Osteoblast (primary cell): ENCODE results near the gene C16orf54. TPM values are rescaled to one million over a fixed set of nuclear protein-coding genes. Genes with fewer than 3 reads are reported as not detected.
"Not testable (repeated sequence)": the region's sequence is repeated elsewhere in the genome, so short reads cannot be mapped to it uniquely, and the experiment has no call there.

Experiments
- DNase-seq: peaks from one replicate; pipeline ENCODE4 v3.0.0; 2011; ENCODE audit warnings: low spot score, mixed read lengths; ENCODE audit not compliant: insufficient read length; ENCODE audit errors: missing footprints
- H2AFZ ChIP-seq: 2 replicates; pipeline ENCODE4 v1.6.0; 2011; ENCODE audit warnings: mild to moderate bottlenecking, low read length
- H3K27ac ChIP-seq: 2 replicates; pipeline ENCODE4 v1.5.1; 2011; ENCODE audit warnings: mild to moderate bottlenecking, low read depth, low read length, moderate library complexity
- H3K27me3 ChIP-seq: 2 replicates; pipeline ENCODE4 v1.6.0; 2012; ENCODE audit warnings: mild to moderate bottlenecking, control low read depth, inconsistent platforms, low read length, moderate library complexity; ENCODE audit not compliant: insufficient read depth
- H3K36me3 ChIP-seq: 2 replicates; pipeline ENCODE4 v1.5.1; 2011; ENCODE audit warnings: mild to moderate bottlenecking, low read length, control low read depth, moderate library complexity; ENCODE audit not compliant: insufficient read depth
- H3K4me1 ChIP-seq: 2 replicates; pipeline ENCODE4 v1.5.1; 2011; ENCODE audit warnings: mild to moderate bottlenecking, low read length, control low read depth, moderate library complexity; ENCODE audit not compliant: insufficient read depth
- H3K4me2 ChIP-seq: 2 replicates; pipeline ENCODE4 v1.6.0; 2011; ENCODE audit warnings: mild to moderate bottlenecking, low read length; ENCODE audit not compliant: insufficient read depth
- H3K4me3 ChIP-seq: fragments of 200-600 bp; sonication (generic); 3 replicates; pipeline ENCODE4 v1.5.1; 2012; ENCODE audit warnings: mild to moderate bottlenecking, low read length, inconsistent platforms; ENCODE audit not compliant: insufficient read depth
- H3K79me2 ChIP-seq: 2 replicates; pipeline ENCODE4 v1.6.0; 2012; ENCODE audit warnings: mild to moderate bottlenecking, low read length, control low read depth, inconsistent platforms; ENCODE audit not compliant: insufficient read depth
- H3K9me3 ChIP-seq: 2 replicates; pipeline ENCODE4 v1.5.1; 2011; ENCODE audit warnings: low read depth, low read length, control low read depth
- H4K20me1 ChIP-seq: 2 replicates; pipeline ENCODE4 v1.6.0; 2012; ENCODE audit warnings: mild to moderate bottlenecking, low read length, control low read depth; ENCODE audit not compliant: insufficient read depth
- total RNA-seq: library from RNA; depleted of rRNA; stranded (reverse); fragments of >200 nt; gene quantifications from 2 replicates; pipeline ENCODE4 v1.2.3, GENCODE V29; 2012
- TF ChIP-seq, protein P1 (sequence below): IDR thresholded peaks from 2 replicates; pipeline ENCODE4 v1.5.1; 2011; ENCODE audit warnings: mild to moderate bottlenecking, low read depth, low read length, moderate library complexity; ENCODE audit errors: extremely low read depth

C16orf54 gene
- total RNA-seq, 1 donor, result 0.72 TPM

GRCh38 chr16:29753516-29753915 is 7.7 kb upstream of the C16orf54 start:
- no peak for DNase-seq
- Histone ChIP-seq H2AFZ (no peak overlapping the region), H3K27ac (no peak overlapping the region), H3K79me2 (no peaks in the 10 kb centered on the region), H3K4me3 (no peak overlapping the region), H3K9me3 (no peaks in the 10 kb centered on the region), H3K36me3 (no peaks in the 10 kb centered on the region), H4K20me1 (no peaks in the 10 kb centered on the region), H3K4me2 (no peak overlapping the region), H3K4me1 (peaks cover 4% of the 10 kb centered on the region), H3K27me3 (no peaks in the 10 kb centered on the region)
- TF ChIP-seq, protein P1, sequence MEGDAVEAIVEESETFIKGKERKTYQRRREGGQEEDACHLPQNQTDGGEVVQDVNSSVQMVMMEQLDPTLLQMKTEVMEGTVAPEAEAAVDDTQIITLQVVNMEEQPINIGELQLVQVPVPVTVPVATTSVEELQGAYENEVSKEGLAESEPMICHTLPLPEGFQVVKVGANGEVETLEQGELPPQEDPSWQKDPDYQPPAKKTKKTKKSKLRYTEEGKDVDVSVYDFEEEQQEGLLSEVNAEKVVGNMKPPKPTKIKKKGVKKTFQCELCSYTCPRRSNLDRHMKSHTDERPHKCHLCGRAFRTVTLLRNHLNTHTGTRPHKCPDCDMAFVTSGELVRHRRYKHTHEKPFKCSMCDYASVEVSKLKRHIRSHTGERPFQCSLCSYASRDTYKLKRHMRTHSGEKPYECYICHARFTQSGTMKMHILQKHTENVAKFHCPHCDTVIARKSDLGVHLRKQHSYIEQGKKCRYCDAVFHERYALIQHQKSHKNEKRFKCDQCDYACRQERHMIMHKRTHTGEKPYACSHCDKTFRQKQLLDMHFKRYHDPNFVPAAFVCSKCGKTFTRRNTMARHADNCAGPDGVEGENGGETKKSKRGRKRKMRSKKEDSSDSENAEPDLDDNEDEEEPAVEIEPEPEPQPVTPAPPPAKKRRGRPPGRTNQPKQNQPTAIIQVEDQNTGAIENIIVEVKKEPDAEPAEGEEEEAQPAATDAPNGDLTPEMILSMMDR, result no peak

DNA sequence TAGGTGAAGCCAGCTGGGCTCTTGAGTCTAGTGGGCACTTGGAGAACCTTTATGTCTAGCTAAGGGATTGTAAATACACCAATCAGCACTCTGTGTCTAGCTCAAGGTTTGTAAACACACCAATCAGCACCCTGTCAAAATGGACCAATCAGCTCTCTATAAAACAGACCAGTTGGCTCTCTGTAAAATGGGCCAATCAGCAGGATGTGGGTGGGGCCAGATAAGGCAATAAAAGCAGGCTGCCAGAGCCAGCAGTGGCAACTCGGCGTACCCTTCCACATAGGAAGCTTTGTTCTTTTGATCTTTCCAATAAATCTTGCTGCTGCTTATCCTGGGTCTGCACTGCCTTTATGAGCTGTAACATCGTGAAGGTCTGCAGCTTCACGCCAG is 3.0 kb upstream of the C16orf54 start:
- not testable (repeated sequence) for H3K27ac ChIP-seq, H3K36me3 ChIP-seq, H3K27me3 ChIP-seq, H3K4me1 ChIP-seq, H3K4me2 ChIP-seq, DNase-seq, H2AFZ ChIP-seq, H3K79me2 ChIP-seq, H3K9me3 ChIP-seq, H3K4me3 ChIP-seq, H4K20me1 ChIP-seq

DNA sequence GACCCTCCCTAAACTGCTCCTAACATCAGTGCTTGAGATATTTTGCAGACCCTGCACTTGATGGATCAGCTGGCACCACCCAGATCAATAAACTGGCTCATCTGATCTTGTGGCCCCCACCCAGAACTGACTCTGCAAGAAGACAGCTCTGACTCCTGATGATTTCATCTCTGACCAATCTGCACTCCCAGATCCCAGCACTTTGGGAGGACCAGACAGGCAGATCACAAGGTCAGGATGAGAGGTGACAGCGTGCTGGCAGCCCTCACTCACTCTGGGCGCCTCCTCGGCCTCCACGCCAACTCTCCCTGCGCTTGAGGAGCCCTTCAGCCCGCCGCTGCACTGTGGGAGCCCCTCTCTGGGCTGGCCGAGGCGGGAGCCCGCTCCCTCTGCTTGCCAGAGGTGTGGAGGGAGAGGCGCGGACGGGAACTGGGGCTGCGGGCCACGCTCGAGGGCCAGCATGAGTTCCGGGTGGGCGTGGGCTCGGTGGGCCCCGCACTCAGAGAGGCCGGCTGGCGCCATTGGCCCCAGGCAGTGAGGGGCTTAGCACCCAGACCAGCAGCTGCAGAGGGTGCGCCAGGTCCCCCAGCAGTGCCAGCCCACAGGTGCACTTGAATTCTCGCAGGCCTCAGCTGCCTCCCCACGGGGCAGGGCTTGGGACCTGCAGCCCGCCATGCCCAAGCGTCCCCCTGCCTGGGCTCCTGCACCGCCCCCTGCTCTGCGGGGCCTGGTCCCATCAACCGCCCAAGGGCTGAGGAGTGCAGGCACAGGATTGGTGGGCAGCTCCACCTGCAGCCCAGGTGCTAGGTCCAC is 2.4 kb upstream of the C16orf54 start:
- no peak overlapping the region for H3K4me2 ChIP-seq
- DNase-seq, result no peak
- TF ChIP-seq, protein P1, result no peak
- H3K4me1 ChIP-seq, result no peaks in the 10 kb centered on the region
- H3K36me3 ChIP-seq, result no peaks in the 10 kb centered on the region
- no peak overlapping the region for H3K27ac ChIP-seq
- no peak overlapping the region for H3K4me3 ChIP-seq
- no peaks in the 10 kb centered on the region for H3K79me2 ChIP-seq
- H4K20me1 ChIP-seq, result no peaks in the 10 kb centered on the region
- no peaks in the 10 kb centered on the region for H3K9me3 ChIP-seq
- H2AFZ ChIP-seq, result no peak overlapping the region
- H3K27me3 ChIP-seq, result no peaks in the 10 kb centered on the region

DNA sequence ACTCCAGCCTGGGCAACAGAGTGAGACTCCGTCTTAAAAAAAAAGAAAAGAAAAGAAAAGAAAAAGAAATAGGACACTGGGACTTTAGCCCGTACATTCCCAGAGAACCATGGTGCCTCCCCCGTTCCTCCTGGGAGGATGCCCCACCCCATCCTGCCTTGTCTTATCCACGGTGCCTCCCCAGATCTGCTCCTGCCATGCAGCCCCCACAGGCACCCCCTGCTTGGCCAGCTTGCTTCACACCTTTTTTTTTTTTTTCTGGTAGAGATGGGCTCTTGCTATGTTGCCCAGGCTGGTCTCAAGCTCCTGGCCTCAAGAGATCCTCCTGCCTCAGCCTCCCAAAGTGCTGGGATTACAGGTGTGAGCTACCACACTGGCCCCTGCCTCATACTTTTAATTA is 728 bp upstream of the C16orf54 start:
- H2AFZ ChIP-seq, H3K79me2 ChIP-seq, H3K4me1 ChIP-seq, H3K9me3 ChIP-seq, H3K36me3 ChIP-seq, H3K27me3 ChIP-seq, H3K4me3 ChIP-seq, H3K4me2 ChIP-seq, DNase-seq, H4K20me1 ChIP-seq, H3K27ac ChIP-seq: not testable (repeated sequence)

GRCh38 chr16:29745121-29745852 is 503 bp downstream of the C16orf54 start:
- TF ChIP-seq, protein P1, result no peak

More at GRCh38 chr16:29745121-29745852, 503 bp downstream of the C16orf54 start:
- Histone ChIP-seq H3K27ac (no peak overlapping the region), H3K79me2 (no peaks in the 10 kb centered on the region), H3K27me3 (no peaks in the 10 kb centered on the region), H3K4me3 (no peak overlapping the region), H2AFZ (no peak overlapping the region), H3K4me1 (no peaks in the 10 kb centered on the region), H4K20me1 (no peaks in the 10 kb centered on the region), H3K9me3 (no peaks in the 10 kb centered on the region), H3K4me2 (no peak overlapping the region), H3K36me3 (no peaks in the 10 kb centered on the region)
- no peak for DNase-seq
